H9 (cell line): ENCODE results near the gene LRP1B. TPM values are rescaled to one million over a fixed set of nuclear protein-coding genes. Genes with fewer than 3 reads are reported as not detected.

Experiments used
- DNase-seq: peaks from one replicate; pipeline ENCODE4 v3.0.0-alpha.2; 2017
- H2AFZ ChIP-seq: one replicate; pipeline ENCODE4 v1.6.1; 2013; ENCODE audit warnings: mild to moderate bottlenecking, low read length, control low read depth, moderate library complexity
- H2AK5ac ChIP-seq: 2 replicates; pipeline ENCODE4 v1.6.1; 2013; ENCODE audit warnings: low read length, control low read depth, mixed read lengths; ENCODE audit not compliant: insufficient read length
- H2BK120ac ChIP-seq: one replicate; pipeline ENCODE4 v1.6.1; 2013; ENCODE audit warnings: low read depth, mild to moderate bottlenecking, low read length, control low read depth, inconsistent platforms; ENCODE audit not compliant: poor library complexity, severe bottlenecking
- H2BK12ac ChIP-seq: 2 replicates; pipeline ENCODE4 v1.6.1; 2013; ENCODE audit warnings: low read length, control low read depth, mixed read lengths, low read depth; ENCODE audit not compliant: insufficient read length
- H2BK15ac ChIP-seq: 2 replicates; pipeline ENCODE4 v1.6.1; 2013; ENCODE audit warnings: low read depth, low read length, control low read depth
- H2BK20ac ChIP-seq: one replicate; pipeline ENCODE4 v1.6.1; 2013; ENCODE audit warnings: low read depth, mild to moderate bottlenecking, low read length, control low read depth, inconsistent platforms; ENCODE audit not compliant: poor library complexity, severe bottlenecking
- H2BK5ac ChIP-seq: 2 replicates; pipeline ENCODE4 v1.6.1; 2013; ENCODE audit warnings: low read length, control low read depth, mixed read lengths; ENCODE audit not compliant: insufficient read length
- H3K14ac ChIP-seq: 2 replicates; pipeline ENCODE4 v1.6.1; 2013; ENCODE audit warnings: low read length, control low read depth; ENCODE audit not compliant: insufficient read depth
- H3K18ac ChIP-seq: 2 replicates; pipeline ENCODE4 v1.6.1; 2013; ENCODE audit warnings: low read depth, mild to moderate bottlenecking, mixed read lengths, low read length, control low read depth; ENCODE audit not compliant: insufficient read length
- H3K23ac ChIP-seq: 2 replicates; pipeline ENCODE4 v1.6.1; 2013; ENCODE audit warnings: low read length, control low read depth, mixed read lengths, low read depth; ENCODE audit not compliant: insufficient read length
- H3K23me2 ChIP-seq: 2 replicates; pipeline ENCODE4 v1.6.1; 2013; ENCODE audit warnings: low read depth, mild to moderate bottlenecking, mixed read lengths, low read length, control low read depth; ENCODE audit not compliant: insufficient read length, poor library complexity, severe bottlenecking
- H3K27ac ChIP-seq: 2 replicates; pipeline ENCODE4 v1.5.1; 2013; ENCODE audit warnings: low read length, control low read depth, mixed read lengths, low read depth; ENCODE audit not compliant: insufficient read length
- H3K27me3 ChIP-seq: 2 replicates; pipeline ENCODE4 v1.6.1; 2013; ENCODE audit warnings: low read length, control low read depth, inconsistent platforms; ENCODE audit not compliant: insufficient read depth
- H3K4ac ChIP-seq: 2 replicates; pipeline ENCODE4 v1.6.1; 2013; ENCODE audit warnings: low read depth, mild to moderate bottlenecking, control low read depth, inconsistent platforms, low read length, moderate library complexity
- H3K4me1 ChIP-seq: 2 replicates; pipeline ENCODE4 v1.6.1; 2013; ENCODE audit warnings: low read length, control low read depth, inconsistent platforms; ENCODE audit not compliant: insufficient read depth
- H3K4me2 ChIP-seq: 2 replicates; pipeline ENCODE4 v1.6.1; 2013; ENCODE audit warnings: low read length, control low read depth, mixed read lengths; ENCODE audit not compliant: insufficient read length, insufficient read depth
- H3K56ac ChIP-seq: 2 replicates; pipeline ENCODE4 v1.6.1; 2013; ENCODE audit warnings: low read depth, mild to moderate bottlenecking, mixed read lengths, low read length, control low read depth; ENCODE audit not compliant: insufficient read length
- H3K79me1 ChIP-seq: 2 replicates; pipeline ENCODE4 v1.6.1; 2013; ENCODE audit warnings: low read depth, mild to moderate bottlenecking, moderate library complexity, low read length, control low read depth, inconsistent platforms; ENCODE audit not compliant: insufficient read depth, poor library complexity, severe bottlenecking
- H3K79me2 ChIP-seq: 2 replicates; pipeline ENCODE4 v1.6.1; 2013; ENCODE audit warnings: low read length, control low read depth, inconsistent platforms; ENCODE audit not compliant: insufficient read depth
- H3K9ac ChIP-seq: 2 replicates; pipeline ENCODE4 v1.6.1; 2013; ENCODE audit warnings: low read length, control low read depth, mixed read lengths; ENCODE audit not compliant: insufficient read length; ENCODE audit errors: extremely low read depth
- H3K9me3 ChIP-seq: one replicate; pipeline ENCODE4 v1.6.1; 2013; ENCODE audit warnings: low read depth, low read length, inconsistent platforms; ENCODE audit not compliant: control insufficient read depth
- H3T11ph ChIP-seq: one replicate; pipeline ENCODE4 v1.6.1; 2013; ENCODE audit warnings: mild to moderate bottlenecking, low read length, control low read depth, inconsistent platforms
- H4K20me1 ChIP-seq: one replicate; pipeline ENCODE4 v1.6.1; 2013; ENCODE audit not compliant: control insufficient read depth, insufficient read length, insufficient read depth
- H4K5ac ChIP-seq: 2 replicates; pipeline ENCODE4 v1.6.1; 2013; ENCODE audit warnings: low read depth, mild to moderate bottlenecking, mixed read lengths, low read length, control low read depth; ENCODE audit not compliant: insufficient read length
- H4K8ac ChIP-seq: replicated peaks from 2 replicates; pipeline ENCODE4 v1.6.1; 2013; ENCODE audit warnings: low read length, control low read depth, mixed read lengths, low read depth; ENCODE audit not compliant: insufficient read length
- H4K91ac ChIP-seq: 2 replicates; pipeline ENCODE4 v1.6.1; 2013; ENCODE audit warnings: low read depth, mild to moderate bottlenecking, moderate library complexity, mixed read lengths, low read length, control low read depth; ENCODE audit not compliant: insufficient read length
- H3K27ac Mint-ChIP-seq, 3 experiments: 2 replicates in 2 of 3; 3 replicates in 1 of 3; pipeline ENCODE4 v1.8.0; 2020 to 2021; ENCODE audit warnings: mixed read lengths in 3 of 3, mild to moderate bottlenecking in 1 of 3, moderate library complexity in 1 of 3
- H3K27me3 Mint-ChIP-seq: 2 replicates; pipeline ENCODE4 v1.8.0; 2021; ENCODE audit warnings: low read depth, mild to moderate bottlenecking, moderate library complexity, mixed read lengths
- H3K36me3 Mint-ChIP-seq, 3 experiments: 2 replicates in 2 of 3; 3 replicates in 1 of 3; pipeline ENCODE4 v1.8.0; 2020 to 2021; ENCODE audit warnings: low read depth in 3 of 3, mixed read lengths in 3 of 3; ENCODE audit not compliant: insufficient read depth in 1 of 3
- H3K4me1 Mint-ChIP-seq, 2 experiments: 2 replicates each; pipeline ENCODE4 v1.8.0; 2020; ENCODE audit warnings: mixed read lengths in 2 of 2
- H3K4me3 Mint-ChIP-seq, 2 experiments: 2 replicates in 1 of 2; 3 replicates in 1 of 2; pipeline ENCODE4 v1.8.0; 2020 to 2021; ENCODE audit warnings: mild to moderate bottlenecking in 2 of 2, mixed read lengths in 2 of 2, moderate library complexity in 1 of 2
- H3K9me3 Mint-ChIP-seq, 2 experiments: 2 replicates in 1 of 2; 3 replicates in 1 of 2; pipeline ENCODE4 v1.8.0; 2020; ENCODE audit warnings: mild to moderate bottlenecking in 2 of 2, mixed read lengths in 2 of 2, moderate library complexity in 1 of 2
- WGBS: extraction: QIAGEN DNeasy Blood & Tissue Kit; methylation state at CpG from one replicate; pipeline ENCODE4 v1.1.7; 2013; ENCODE audit warnings: missing lambda C conversion rate, low lambda C conversion rate, mixed read lengths; ENCODE audit not compliant: insufficient read length; ENCODE audit errors: extremely low coverage; 5-methylcytosine and 5-hydroxymethylcytosine counted together
- total RNA-seq: library from RNA; stranded (reverse); gene quantifications from 2 replicates; pipeline ENCODE4 v1.2.1, GENCODE V29; 2021
- TF ChIP-seq, protein P1 (sequence below): fragments of 200-600 bp; sonication (generic); conservative IDR thresholded peaks from 3 replicates; pipeline ENCODE4 v1.8.0; 2021; ENCODE audit warnings: antibody characterized with exemption, mild to moderate bottlenecking

LRP1B gene
- total RNA-seq, 1 experiment from 2014 or later, result not detected

DNA sequence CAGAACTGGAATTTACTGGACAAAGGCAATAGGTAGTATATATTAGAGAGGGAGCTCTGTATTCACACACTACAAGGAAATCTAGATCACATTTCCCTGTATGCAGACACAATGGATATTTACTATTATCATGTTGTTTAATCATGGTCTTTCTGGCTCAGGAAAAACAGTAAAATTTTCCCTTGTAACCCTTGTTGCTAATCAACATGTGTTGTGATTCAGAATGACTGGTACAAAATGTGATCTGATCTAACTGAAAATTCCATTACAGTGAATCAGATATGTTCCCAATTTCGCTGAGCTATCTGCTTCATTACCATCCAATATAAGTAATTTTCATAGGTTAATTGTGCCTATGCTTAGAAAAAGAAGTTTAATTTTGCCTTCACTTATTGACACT, 1109.7 kb downstream of the LRP1B start:
- Histone ChIP-seq H3K4me2 (no peak overlapping the region), H2BK20ac (no peak overlapping the region), H3K79me2 (no peaks in the 10 kb centered on the region), H3K79me1 (no peaks in the 10 kb centered on the region), H3K4ac (no peak overlapping the region), H3K18ac (no peak overlapping the region), H3K27ac (no peak overlapping the region), H3K56ac (no peak overlapping the region), H2AFZ (no peak overlapping the region), H4K5ac (no peak overlapping the region), H3K27me3 (no peaks in the 10 kb centered on the region), H3K4me1 (no peaks in the 10 kb centered on the region), H2BK12ac (no peak overlapping the region), H2BK15ac (no peak overlapping the region), H4K20me1 (no peaks in the 10 kb centered on the region), H3T11ph (no peak overlapping the region), H2BK5ac (no peak overlapping the region), H2BK120ac (no peak overlapping the region), H3K9me3 (no peaks in the 10 kb centered on the region), H2AK5ac (no peak overlapping the region), H3K9ac (no peak overlapping the region), H3K14ac (no peak overlapping the region), H3K23ac (no peak overlapping the region), H4K91ac (no peak overlapping the region), H4K8ac (no peak overlapping the region), H3K23me2 (no peaks in the 10 kb centered on the region)
- no peak overlapping the region for H3K27ac Mint-ChIP-seq
- H3K4me1 Mint-ChIP-seq, result no peaks in the 10 kb centered on the region
- no peaks in the 10 kb centered on the region for H3K36me3 Mint-ChIP-seq
- H3K9me3 Mint-ChIP-seq, result no peaks in the 10 kb centered on the region
- no peak overlapping the region for H3K4me3 Mint-ChIP-seq
- WGBS, result no CpG with 5 or more reads among the region's 1 CpG
- no peak for DNase-seq
- no peaks in the 10 kb centered on the region for H3K27me3 Mint-ChIP-seq
- TF ChIP-seq, protein P1, sequence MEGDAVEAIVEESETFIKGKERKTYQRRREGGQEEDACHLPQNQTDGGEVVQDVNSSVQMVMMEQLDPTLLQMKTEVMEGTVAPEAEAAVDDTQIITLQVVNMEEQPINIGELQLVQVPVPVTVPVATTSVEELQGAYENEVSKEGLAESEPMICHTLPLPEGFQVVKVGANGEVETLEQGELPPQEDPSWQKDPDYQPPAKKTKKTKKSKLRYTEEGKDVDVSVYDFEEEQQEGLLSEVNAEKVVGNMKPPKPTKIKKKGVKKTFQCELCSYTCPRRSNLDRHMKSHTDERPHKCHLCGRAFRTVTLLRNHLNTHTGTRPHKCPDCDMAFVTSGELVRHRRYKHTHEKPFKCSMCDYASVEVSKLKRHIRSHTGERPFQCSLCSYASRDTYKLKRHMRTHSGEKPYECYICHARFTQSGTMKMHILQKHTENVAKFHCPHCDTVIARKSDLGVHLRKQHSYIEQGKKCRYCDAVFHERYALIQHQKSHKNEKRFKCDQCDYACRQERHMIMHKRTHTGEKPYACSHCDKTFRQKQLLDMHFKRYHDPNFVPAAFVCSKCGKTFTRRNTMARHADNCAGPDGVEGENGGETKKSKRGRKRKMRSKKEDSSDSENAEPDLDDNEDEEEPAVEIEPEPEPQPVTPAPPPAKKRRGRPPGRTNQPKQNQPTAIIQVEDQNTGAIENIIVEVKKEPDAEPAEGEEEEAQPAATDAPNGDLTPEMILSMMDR, result no peak
